HG03575 (cell line): ENCODE results near the gene PIK3AP1.
A peak's percentile ranks its signal among the peaks of the same experiment; 100 is the strongest.

ENCODE experiments used
- ATAC-seq: cut with Tn5 transposase; IDR thresholded peaks from one replicate; pipeline ENCODE4 v1.9.1; 2021; ENCODE audit not compliant: unreplicated experiment, insufficient number of reproducible peaks, low FRiP score; ENCODE audit errors: extremely low read depth

Gene PIK3AP1

DNA sequence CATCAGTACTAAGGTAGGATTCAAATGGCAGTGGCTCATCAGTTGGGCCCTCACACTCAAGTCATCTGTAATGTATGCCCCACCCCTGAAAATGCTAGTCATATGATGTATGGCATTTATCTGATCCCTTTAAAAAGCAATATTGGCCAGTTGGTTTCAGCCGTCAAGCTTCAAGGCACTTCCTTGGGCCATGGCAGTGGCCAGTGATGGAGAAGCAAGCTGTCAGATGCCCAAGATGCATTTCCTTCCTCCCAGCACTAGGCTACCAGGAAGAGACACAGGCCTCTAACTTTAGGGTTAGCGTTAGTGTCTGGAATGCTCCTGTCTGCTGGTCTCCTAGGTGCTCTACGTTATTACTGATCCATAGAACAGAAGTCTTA lies 64.1 kb downstream of the PIK3AP1 start:
- ATAC-seq = no peak

DNA sequence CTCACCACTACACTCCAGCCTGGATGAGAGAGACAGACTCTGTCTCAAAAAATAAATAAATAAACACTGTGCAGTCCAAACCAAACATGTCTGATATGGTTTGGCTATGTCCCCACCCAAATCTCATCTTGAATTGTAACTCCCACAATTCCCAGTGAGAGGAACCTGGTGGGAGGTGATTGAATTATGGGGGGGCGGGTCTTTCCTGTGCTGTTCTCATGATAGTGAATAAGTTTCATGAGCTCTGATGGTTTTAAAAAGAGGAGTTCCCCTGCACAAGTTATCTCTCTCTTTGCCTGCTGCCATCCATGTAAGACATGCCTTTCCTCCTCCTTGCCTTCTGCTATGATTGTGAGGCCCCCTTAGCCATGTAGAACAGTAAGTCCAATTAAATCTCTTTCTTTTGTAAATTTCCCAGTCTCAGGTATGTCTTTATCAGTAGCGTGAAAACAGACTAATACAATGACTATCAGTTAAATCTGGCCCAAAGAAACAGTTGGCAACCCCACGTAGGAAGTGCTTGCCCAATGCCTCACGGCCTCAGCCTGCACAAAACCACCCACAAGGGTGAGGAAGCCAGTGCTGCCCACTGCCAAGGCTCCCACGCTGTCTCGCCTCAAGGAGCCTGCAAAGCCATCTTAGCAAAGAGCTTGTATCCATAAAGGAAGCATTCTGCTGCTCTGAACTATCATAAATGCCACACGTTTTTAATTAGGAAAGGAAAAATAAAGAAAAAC lies 64.7 kb downstream of the PIK3AP1 start:
- no peak for ATAC-seq

DNA sequence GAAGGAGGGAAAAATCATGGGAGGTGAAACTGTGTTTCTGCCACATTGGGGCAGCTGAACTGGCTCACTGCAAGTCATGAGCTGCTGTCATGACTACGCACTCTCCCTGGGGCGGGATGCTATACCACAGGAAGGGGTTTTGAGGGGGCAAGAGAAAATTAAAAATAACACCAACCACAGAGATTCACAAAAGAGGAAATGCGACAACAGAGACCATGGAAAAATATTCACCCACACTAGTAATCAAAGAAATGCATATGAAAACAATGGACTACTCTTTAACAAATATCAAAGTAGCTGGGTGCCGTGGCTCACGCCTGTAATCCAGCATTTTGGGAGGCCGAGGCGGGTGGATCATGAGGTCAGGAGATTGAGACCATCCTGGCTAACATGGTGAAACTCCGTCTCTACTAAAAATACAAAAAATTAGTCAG lies 68.3 kb downstream of the PIK3AP1 start:
- peak; percentile 48 for ATAC-seq

DNA sequence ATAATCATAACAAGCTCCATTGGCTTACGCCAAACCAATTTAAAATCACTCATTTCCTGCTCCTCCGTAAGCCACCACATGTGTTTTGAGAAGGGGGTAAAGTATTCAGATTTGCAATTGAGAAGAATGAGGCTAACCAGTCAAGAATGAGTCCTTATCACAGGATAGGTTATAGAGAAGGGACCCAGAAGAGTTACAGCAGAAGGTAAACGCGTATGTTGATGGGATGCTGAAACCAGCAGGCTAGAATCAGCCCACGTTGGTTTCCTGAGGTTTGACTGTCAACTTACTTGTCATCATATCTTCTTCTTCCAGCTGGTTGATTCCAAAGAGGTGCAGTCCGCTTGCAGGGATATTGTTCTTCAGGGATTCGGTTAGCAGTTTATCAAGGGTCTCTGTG lies 69.4 kb downstream of the PIK3AP1 start:
- no peak for ATAC-seq

DNA sequence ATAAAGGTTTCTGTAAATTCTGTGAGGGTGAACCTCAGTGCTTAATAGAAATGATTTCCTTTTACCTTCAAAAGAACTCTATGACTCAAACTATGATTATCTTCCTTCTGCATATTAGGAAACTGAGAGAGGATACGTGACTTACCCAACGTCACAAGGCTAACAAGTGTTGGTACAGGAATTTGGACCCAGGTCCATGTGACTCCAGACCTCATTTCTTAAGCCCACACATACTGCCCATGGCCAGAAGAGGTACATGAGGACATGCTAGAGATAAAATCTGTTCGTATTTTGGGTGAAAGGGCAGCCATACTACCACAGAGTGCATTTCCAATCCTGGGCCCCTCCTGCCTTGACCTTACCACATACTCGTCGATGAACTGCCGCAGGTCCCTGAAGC lies 72.0 kb downstream of the PIK3AP1 start:
- ATAC-seq = no peak

DNA sequence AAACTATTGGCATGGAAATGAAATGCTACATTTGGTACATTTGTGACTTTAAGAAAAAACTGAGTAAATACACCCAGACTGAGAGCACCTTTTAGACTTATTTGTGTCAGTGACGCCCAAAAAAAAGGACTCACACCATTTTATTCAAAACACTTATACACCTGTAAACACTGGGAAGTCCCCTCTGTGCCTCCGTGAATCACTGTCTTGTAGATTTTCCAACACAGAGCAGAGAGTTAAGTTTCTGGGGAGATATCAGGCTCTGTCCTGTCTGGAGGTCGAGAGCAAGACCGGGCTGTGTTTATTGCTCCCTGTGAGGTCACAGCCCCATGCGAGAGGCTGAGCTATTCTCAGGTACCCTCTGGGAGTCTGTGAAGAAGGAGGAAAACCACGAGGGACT lies 72.8 kb downstream of the PIK3AP1 start:
- no peak for ATAC-seq

DNA sequence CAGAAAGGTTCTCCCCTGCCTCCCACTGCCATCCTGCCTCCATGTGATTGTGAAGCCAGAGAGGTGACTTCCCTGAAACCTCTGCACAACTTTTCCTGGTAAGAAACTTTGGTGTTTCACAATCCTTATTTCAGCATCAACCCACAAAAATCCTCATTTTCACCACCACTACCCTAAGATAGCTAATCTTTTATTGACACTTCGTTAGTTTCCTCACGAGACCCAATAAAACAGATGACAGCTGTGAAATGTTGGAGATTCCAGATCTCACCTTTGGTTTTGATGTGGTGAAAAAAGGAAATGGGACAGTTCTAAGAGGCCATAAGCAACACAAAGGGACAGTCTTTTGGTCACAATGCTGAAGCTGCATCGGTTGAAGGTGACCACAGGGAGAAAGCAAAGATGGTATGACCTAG lies 73.6 kb downstream of the PIK3AP1 start:
- no peak for ATAC-seq

DNA sequence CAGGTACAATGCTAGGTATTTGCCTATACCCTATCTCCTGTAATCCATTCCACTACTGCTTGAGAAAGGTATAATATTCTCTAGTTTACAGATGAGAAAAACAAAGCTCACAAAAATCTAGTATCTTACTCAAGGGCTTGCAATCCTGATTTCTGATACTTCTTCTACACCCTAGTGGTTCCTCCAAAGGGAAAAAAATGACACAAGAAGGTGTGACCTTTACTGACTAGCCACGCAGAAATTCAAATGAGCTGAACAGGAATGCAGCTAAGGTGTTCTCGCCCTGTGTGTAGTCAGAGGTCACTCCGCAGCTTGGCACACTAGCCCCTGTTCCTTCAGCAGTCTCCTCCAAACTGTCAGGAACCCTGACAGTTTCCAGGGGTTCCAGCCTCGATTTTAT lies 74.0 kb downstream of the PIK3AP1 start:
- ATAC-seq = no peak

DNA sequence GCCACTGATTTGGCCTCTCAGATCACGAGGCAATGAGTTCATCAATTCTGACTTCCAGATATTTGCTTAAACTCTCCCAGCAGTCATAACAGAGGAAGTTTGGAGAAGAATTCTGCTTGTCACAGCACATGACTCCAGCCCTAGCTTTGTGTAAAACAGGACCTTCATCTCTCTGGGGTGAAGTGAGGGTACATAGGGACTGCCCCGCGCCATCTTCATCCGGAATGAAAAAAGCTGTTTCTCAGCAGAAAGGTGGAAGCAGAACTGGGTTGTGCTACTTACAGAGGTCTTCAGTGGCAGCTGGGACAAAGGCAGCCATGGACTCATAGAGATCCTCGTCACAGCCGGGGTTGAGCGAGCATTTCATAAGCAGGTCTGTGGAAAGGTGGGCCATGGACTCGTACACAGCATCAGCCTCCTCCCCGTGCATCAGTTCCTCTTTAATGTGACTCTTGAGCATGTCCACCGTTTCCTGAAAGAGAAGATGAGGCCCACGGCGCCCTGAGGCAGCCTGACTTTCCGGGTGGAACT lies 75.1 kb downstream of the PIK3AP1 start:
- ATAC-seq = no peak

DNA sequence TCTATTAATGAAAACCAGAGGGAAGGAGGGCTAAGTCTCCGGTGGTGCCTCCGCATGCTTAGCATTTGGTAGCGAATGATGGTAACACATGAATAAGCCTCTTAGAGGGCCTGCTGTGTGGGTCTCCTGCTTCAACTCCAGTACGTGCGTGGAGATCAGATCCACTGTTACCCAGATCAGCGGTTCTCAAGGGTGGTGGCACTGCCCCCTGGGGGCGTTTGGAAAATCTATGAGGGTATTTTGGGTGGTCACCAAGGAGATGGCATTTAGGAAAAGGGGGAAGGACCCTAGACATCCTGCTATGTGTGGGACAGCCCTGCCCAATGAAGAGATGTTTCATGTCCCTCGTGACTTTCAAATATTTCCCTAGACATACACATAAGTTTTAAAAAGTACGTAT lies 76.4 kb downstream of the PIK3AP1 start:
- ATAC-seq = no peak

DNA sequence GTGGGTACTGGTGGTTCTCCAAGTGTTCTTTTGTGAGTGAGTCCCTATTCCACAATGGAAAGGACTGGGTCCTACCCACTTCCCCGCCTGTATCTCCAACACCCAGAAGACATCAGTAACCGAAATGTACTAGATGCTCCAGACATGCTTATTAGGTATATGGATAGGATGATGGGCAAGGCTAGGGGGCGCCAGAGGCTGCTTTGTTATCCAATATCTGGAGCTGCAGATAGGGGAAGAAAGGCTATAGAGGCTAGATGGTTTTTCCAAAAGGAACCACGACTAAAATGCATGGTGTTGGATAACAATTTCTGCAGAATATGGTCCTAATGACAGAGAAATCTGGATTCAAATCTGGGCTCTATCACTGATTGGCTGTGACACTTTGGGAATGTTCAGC lies 77.3 kb downstream of the PIK3AP1 start:
- ATAC-seq = no peak

DNA sequence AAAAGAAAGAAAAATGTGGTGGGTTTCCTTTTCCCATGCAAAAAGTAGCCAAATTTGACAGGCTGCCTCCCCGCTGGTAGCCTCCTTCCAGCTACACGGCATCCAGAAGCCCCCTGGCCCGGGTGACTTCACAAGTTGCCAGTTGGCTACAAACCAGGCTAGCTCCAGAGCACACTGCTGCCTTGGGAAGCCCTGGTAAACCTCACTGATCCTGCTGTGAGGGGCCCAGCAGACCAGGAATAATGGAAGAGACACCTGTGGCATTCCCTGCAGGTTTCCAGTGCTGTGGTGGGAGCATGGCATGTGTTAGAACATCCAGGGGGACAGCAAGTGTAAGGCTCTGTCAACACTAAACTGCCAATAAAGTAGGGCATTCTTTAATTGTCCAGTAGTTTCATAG lies 77.8 kb downstream of the PIK3AP1 start:
- no peak for ATAC-seq

DNA sequence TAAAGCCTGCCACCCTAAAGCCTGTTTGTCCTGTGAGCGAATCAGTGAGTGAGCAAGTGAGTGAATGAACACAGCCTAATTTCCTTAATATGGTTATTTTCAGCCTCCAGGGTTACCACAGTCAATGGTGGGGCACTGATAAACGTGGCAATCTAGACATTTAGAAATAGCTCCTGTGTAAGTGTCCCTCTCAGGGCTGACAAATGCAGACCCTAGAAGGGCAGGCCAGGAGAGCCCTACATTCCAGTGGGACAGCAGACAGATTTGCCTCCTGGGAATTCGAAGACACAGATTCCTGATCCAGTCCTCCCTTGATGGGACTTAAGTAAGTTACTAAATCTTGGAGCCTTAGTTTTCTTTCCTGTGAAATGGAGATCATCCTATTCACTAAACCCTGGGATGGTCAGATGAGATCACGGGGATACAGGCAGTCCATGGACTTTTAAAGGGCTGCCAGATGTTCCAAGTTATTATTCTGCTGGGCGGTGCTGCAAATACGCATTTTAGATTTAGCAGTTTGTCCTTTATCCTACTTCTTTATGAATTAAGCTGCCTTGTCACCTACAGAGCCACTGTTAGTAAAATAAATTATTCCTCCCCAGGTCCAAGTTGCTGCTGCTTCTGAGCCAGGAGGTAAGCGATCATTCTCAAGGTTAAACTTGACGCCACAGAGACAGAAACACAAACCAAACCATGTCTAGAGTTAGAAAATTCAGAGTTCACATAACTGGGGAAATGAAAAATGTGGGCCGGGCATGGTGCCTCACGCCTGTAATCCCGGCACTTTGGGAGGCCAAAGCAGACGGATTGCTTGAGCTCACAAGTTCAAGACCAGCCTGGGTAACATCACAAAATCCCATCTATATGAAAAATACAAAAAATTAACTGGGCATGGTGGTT lies 78.7 kb downstream of the PIK3AP1 start:
- no peak for ATAC-seq

DNA sequence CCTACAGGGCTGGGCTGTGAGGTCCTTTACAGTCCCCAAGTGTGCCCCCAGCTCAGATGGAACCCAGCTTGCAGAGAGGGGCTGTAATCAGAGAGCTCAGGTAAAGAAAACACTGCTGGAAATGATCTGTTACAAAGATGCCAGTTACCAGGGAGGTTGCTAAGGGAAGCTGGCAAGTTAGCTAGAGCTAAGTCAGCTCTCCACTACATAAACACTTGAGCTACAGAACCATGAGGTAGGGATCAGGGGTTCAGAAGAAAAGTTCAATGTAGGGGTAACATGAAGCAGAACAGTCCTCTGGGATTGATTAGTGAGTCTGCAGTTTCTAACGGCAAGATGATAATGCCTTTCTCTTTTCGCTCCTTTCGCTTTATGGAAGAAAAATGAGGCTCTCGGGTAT lies 80.4 kb downstream of the PIK3AP1 start:
- ATAC-seq = no peak

DNA sequence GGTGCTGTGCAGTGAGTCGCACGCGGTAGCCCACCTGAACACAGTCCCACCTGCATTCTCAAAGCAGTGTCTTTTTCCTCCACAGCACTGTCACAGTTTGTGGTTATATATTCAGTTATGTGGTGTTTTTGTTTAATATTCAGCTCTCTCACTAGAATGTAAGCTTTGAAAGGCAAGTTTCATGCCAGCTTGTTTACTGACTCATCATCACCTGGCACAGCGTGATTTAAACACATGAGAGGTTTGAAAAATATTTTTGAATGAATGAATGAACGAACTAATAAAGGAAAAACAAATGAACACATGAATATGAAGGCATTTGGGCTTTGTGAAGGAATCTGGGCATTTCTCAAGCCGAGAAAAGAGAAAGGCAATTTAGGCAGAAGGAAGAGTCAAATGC lies 81.6 kb downstream of the PIK3AP1 start:
- no peak for ATAC-seq

DNA sequence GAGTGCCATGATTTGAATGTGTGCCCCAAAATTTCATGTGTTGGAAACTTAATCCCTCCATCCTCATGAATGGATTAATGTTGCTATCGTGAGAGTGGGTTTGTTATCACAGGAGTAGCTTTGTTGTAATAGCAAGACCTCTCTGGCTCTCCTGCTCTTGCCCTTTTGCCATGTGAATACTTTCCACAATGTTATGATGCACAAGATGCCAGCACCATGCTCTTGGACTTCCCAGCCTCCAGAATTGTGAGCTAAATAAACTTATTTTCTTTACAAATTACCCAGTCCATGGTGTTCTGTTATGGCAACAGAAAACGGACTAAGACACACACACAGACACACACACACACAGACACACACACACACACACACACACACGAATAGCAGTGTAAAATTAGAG lies 82.2 kb downstream of the PIK3AP1 start:
- ATAC-seq = no peak

DNA sequence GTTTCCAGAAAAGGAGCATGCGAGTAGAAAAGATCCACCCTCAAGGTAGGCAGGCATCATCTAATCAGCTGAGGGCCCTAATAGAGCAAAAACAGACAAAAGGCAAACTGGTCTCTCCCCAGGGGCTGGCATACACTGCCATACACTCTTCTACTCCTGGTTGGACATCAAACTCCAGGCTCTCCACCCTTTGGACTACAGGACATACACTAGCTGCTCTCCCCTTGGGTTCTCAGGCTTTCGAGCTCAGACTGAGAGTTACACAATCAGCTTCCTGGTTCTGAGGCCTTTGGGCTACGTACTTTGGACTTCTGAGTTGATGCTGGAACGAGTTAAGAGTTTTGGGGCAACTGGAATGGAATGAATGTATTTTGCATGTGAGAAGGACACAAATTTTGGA lies 82.6 kb downstream of the PIK3AP1 start:
- ATAC-seq = no peak

DNA sequence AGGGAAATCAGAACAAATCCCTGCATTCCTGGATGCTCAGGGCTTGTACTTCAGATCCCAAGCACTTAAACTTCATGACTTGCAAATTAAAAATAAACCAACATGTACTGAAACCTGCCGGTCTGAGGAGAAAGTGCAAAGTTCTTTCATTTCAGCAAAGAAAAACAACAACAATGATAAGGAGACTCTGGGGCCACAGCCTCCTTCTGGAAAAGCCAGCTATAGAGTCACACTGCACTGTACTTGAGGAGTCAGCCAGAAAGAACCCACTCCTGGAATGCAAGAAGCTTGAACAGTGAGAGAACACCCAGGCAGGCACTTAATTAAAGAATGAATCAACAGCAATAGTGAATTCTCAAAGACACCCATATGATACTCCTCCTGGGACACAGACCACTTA lies 83.8 kb downstream of the PIK3AP1 start:
- no peak for ATAC-seq

DNA sequence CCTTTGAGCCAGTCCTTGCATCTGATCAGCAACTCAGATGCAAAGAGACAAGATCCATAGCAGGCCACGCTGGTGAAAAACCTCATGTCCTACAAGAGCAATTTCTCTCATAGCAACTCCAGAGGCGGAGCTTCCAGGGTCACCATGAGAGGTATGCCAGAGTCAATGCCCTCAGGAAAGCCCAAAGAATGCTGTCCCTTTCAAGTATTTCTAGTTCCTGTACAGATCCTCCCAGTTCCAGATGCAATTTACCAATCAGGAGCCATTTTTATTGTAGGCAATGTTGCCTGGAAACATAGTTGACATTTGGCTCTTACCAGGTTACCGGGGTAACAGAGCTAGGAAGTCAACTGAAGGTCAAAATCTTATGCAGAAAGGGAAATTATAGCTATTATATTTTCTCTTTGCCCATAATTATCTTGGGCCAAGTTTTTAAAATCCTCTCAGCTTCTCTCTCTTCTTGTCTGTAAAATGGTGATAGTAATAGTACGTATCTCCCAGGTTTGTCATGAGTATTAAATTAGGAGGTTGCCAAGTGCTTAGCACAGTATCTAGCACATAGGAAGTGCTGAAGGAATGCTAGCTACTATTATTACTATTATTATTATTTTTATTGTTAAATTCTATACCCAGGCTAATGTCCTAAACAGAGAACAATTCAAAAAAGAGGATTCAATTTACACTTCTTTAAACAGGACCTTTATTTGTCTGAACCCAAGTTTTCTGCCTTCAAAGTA lies 87.2 kb downstream of the PIK3AP1 start:
- no peak for ATAC-seq

DNA sequence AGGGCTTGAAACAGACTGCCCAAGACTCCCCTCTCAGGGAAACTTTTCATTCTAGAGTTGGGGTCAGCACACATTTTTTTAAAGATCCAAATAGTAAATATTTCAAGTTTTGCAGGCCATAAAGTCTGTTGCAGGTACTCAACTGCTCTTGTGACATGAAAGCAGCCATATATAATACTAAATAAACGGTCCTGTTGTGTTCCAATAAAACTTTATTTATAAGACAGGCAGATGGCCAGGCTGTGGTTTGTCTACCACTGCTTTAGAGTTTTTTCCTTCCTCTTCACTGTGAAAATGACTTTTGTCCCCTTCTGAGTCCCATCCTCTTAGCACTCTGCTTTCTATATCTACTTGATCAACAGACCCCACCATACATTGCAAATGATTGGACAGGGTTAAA lies 93.0 kb downstream of the PIK3AP1 start:
- ATAC-seq = no peak
